ENCODE data around the gene SLC22A7. TPM values are rescaled to one million over a fixed set of nuclear protein-coding genes. Genes with fewer than 3 reads are reported as not detected.

SLC22A7 gene
- total and polyA plus RNA-seq, 4 donors = 0.20 to 2.2 (median 0.49) TPM

- no CpG with 5 or more reads among the region's 2 CpGs for WGBS (ENCODE audit: insufficient coverage)
- DNase-seq (ENCODE audit: low read depth in 4 of 6, low spot score in 6 of 6) = no peak
- Histone ChIP-seq H3K4me3 (ENCODE audit: low read depth, low read length) (no peak overlapping the region), H3K27me3 (ENCODE audit: control insufficient read depth, insufficient read depth, low read length) (no peaks in the 10 kb centered on the region), H3K36me3 (ENCODE audit: control insufficient read depth, insufficient read depth, low read length) (no peaks in the 10 kb centered on the region), H3K4me1 (ENCODE audit: control insufficient read depth, insufficient read depth, low read length) (no peaks in the 10 kb centered on the region), H3K27ac (ENCODE audit: low read depth, low read length) (no peak overlapping the region), H3K9me3 (ENCODE audit: control insufficient read depth, insufficient read depth, low read length) (no peaks in the 10 kb centered on the region)
These were observed 20.0 kb downstream of the SLC22A7 start for GRCh38 chr6:43318011-43318410.

- H3K36me3 ChIP-seq (ENCODE audit: control insufficient read depth, insufficient read depth, low read length) = peaks cover 29% of the 10 kb centered on the region
- no peaks in the 10 kb centered on the region for H3K9me3 ChIP-seq (ENCODE audit: control insufficient read depth, insufficient read depth, low read length)
- DNase-seq (ENCODE audit: low read depth in 4 of 6, low spot score in 6 of 6) = no peak
- no peak overlapping the region for H3K27ac ChIP-seq (ENCODE audit: low read depth, low read length)
- no peaks in the 10 kb centered on the region for H3K4me1 ChIP-seq (ENCODE audit: control insufficient read depth, insufficient read depth, low read length)
- no peak overlapping the region for H3K4me3 ChIP-seq (ENCODE audit: low read depth, low read length)
- no peaks in the 10 kb centered on the region for H3K27me3 ChIP-seq (ENCODE audit: control insufficient read depth, insufficient read depth, low read length)
- no CpG with 5 or more reads among the region's 1 CpG for WGBS (ENCODE audit: insufficient coverage)
These were observed 27.8 kb downstream of the SLC22A7 start for GRCh38 chr6:43325876-43326275.

GRCh38 chr6:43328528-43328927 is 30.5 kb downstream of the SLC22A7 start:
- no peaks in the 10 kb centered on the region for H3K27me3 ChIP-seq (ENCODE audit: control insufficient read depth, insufficient read depth, low read length)
- peaks cover 28% of the 10 kb centered on the region for H3K36me3 ChIP-seq (ENCODE audit: control insufficient read depth, insufficient read depth, low read length)
- no peak overlapping the region for H3K4me3 ChIP-seq (ENCODE audit: low read depth, low read length)
- no CpG with 5 or more reads among the region's 1 CpG for WGBS (ENCODE audit: insufficient coverage)
- H3K4me1 ChIP-seq (ENCODE audit: control insufficient read depth, insufficient read depth, low read length) = no peaks in the 10 kb centered on the region
- no peak overlapping the region for H3K27ac ChIP-seq (ENCODE audit: low read depth, low read length)
- no peaks in the 10 kb centered on the region for H3K9me3 ChIP-seq (ENCODE audit: control insufficient read depth, insufficient read depth, low read length)
- no peak for DNase-seq (ENCODE audit: low read depth in 4 of 6, low spot score in 6 of 6)

GRCh38 chr6:43331470-43331869 is 33.4 kb downstream of the SLC22A7 start:
- Histone ChIP-seq H3K9me3 (ENCODE audit: control insufficient read depth, insufficient read depth, low read length) (no peaks in the 10 kb centered on the region), H3K27ac (ENCODE audit: low read depth, low read length) (no peak overlapping the region), H3K27me3 (ENCODE audit: control insufficient read depth, insufficient read depth, low read length) (no peaks in the 10 kb centered on the region), H3K36me3 (ENCODE audit: control insufficient read depth, insufficient read depth, low read length) (peaks cover 17% of the 10 kb centered on the region), H3K4me3 (ENCODE audit: low read depth, low read length) (no peak overlapping the region), H3K4me1 (ENCODE audit: control insufficient read depth, insufficient read depth, low read length) (no peaks in the 10 kb centered on the region)
- no peak for DNase-seq (ENCODE audit: low read depth in 4 of 6, low spot score in 6 of 6)
- 71% methylated on average over 1 of the region's 1 CpG for WGBS (ENCODE audit: insufficient coverage)

- 69% methylated on average over 2 of the region's 4 CpGs for WGBS (ENCODE audit: insufficient coverage)
- H3K27me3 ChIP-seq (ENCODE audit: control insufficient read depth, insufficient read depth, low read length) = no peaks in the 10 kb centered on the region
- no peaks in the 10 kb centered on the region for H3K4me1 ChIP-seq (ENCODE audit: control insufficient read depth, insufficient read depth, low read length)
- no peak for DNase-seq (ENCODE audit: low read depth in 4 of 6, low spot score in 6 of 6)
- H3K9me3 ChIP-seq (ENCODE audit: control insufficient read depth, insufficient read depth, low read length) = no peaks in the 10 kb centered on the region
- no peak overlapping the region for H3K27ac ChIP-seq (ENCODE audit: low read depth, low read length)
- H3K4me3 ChIP-seq (ENCODE audit: low read depth, low read length) = no peak overlapping the region
- H3K36me3 ChIP-seq (ENCODE audit: control insufficient read depth, insufficient read depth, low read length) = peaks cover 14% of the 10 kb centered on the region
These were observed 33.8 kb downstream of the SLC22A7 start for GRCh38 chr6:43331891-43332290.

- Histone ChIP-seq H3K9me3 (ENCODE audit: control insufficient read depth, insufficient read depth, low read length) (no peaks in the 10 kb centered on the region), H3K27ac (ENCODE audit: low read depth, low read length) (no peak overlapping the region), H3K27me3 (ENCODE audit: control insufficient read depth, insufficient read depth, low read length) (no peaks in the 10 kb centered on the region), H3K4me1 (ENCODE audit: control insufficient read depth, insufficient read depth, low read length) (no peaks in the 10 kb centered on the region), H3K36me3 (ENCODE audit: control insufficient read depth, insufficient read depth, low read length) (peaks cover 16% of the 10 kb centered on the region), H3K4me3 (ENCODE audit: low read depth, low read length) (no peak overlapping the region)
- peak in 4 of 6 donors; percentile 18 to 72 (median 54) for DNase-seq (ENCODE audit: low read depth in 4 of 6, low spot score in 6 of 6)
- WGBS (ENCODE audit: insufficient coverage) = no CpG with 5 or more reads among the region's 2 CpGs
These were observed 36.5 kb downstream of the SLC22A7 start for GRCh38 chr6:43334466-43335095.

- no peak for DNase-seq (ENCODE audit: low read depth in 4 of 6, low spot score in 6 of 6)
- WGBS (ENCODE audit: insufficient coverage) = 91% methylated on average over 2 of the region's 3 CpGs
- H3K4me3 ChIP-seq (ENCODE audit: low read depth, low read length) = no peak overlapping the region
- H3K4me1 ChIP-seq (ENCODE audit: control insufficient read depth, insufficient read depth, low read length) = no peaks in the 10 kb centered on the region
- H3K27me3 ChIP-seq (ENCODE audit: control insufficient read depth, insufficient read depth, low read length) = no peaks in the 10 kb centered on the region
- H3K36me3 ChIP-seq (ENCODE audit: control insufficient read depth, insufficient read depth, low read length) = peaks cover 21% of the 10 kb centered on the region
- no peak overlapping the region for H3K27ac ChIP-seq (ENCODE audit: low read depth, low read length)
- no peaks in the 10 kb centered on the region for H3K9me3 ChIP-seq (ENCODE audit: control insufficient read depth, insufficient read depth, low read length)
These were observed 37.4 kb downstream of the SLC22A7 start for GRCh38 chr6:43335469-43335868.

GRCh38 chr6:43336382-43336781 is 38.3 kb downstream of the SLC22A7 start:
- Histone ChIP-seq H3K4me3 (ENCODE audit: low read depth, low read length) (no peak overlapping the region), H3K36me3 (ENCODE audit: control insufficient read depth, insufficient read depth, low read length) (peaks cover 29% of the 10 kb centered on the region), H3K9me3 (ENCODE audit: control insufficient read depth, insufficient read depth, low read length) (no peaks in the 10 kb centered on the region), H3K27ac (ENCODE audit: low read depth, low read length) (no peak overlapping the region), H3K4me1 (ENCODE audit: control insufficient read depth, insufficient read depth, low read length) (no peaks in the 10 kb centered on the region), H3K27me3 (ENCODE audit: control insufficient read depth, insufficient read depth, low read length) (no peaks in the 10 kb centered on the region)
- 56% methylated on average over 1 of the region's 3 CpGs for WGBS (ENCODE audit: insufficient coverage)
- DNase-seq (ENCODE audit: low read depth in 4 of 6, low spot score in 6 of 6) = no peak

GRCh38 chr6:43338243-43338642 is 40.2 kb downstream of the SLC22A7 start:
- H3K9me3 ChIP-seq (ENCODE audit: control insufficient read depth, insufficient read depth, low read length) = no peaks in the 10 kb centered on the region

GRCh38 chr6:43339168-43339567 is 41.1 kb downstream of the SLC22A7 start:
- Histone ChIP-seq H3K27ac (ENCODE audit: low read depth, low read length) (no peak overlapping the region), H3K36me3 (ENCODE audit: control insufficient read depth, insufficient read depth, low read length) (peaks cover 39% of the 10 kb centered on the region), H3K27me3 (ENCODE audit: control insufficient read depth, insufficient read depth, low read length) (no peaks in the 10 kb centered on the region), H3K4me3 (ENCODE audit: low read depth, low read length) (no peak overlapping the region), H3K9me3 (ENCODE audit: control insufficient read depth, insufficient read depth, low read length) (no peaks in the 10 kb centered on the region), H3K4me1 (ENCODE audit: control insufficient read depth, insufficient read depth, low read length) (no peaks in the 10 kb centered on the region)
- WGBS (ENCODE audit: insufficient coverage) = 100% methylated on average over 3 of the region's 4 CpGs
- no peak for DNase-seq (ENCODE audit: low read depth in 4 of 6, low spot score in 6 of 6)

More at GRCh38 chr6:43338243-43338642, 40.2 kb downstream of the SLC22A7 start:
- Histone ChIP-seq H3K27me3 (ENCODE audit: control insufficient read depth, insufficient read depth, low read length) (no peaks in the 10 kb centered on the region), H3K36me3 (ENCODE audit: control insufficient read depth, insufficient read depth, low read length) (peaks cover 39% of the 10 kb centered on the region), H3K4me1 (ENCODE audit: control insufficient read depth, insufficient read depth, low read length) (no peaks in the 10 kb centered on the region), H3K4me3 (ENCODE audit: low read depth, low read length) (no peak overlapping the region), H3K27ac (ENCODE audit: low read depth, low read length) (no peak overlapping the region)
- no peak for DNase-seq (ENCODE audit: low read depth in 4 of 6, low spot score in 6 of 6)

Data from spinal cord (tissue), 10 donors.